Measurements from ENCODE around the gene PPM1K. TPM values are rescaled to one million over a fixed set of nuclear protein-coding genes. Genes with fewer than 3 reads are reported as not detected.
A peak's percentile ranks its signal among the peaks of the same experiment; 100 is the strongest.
"Not testable (repeated sequence)": the region's sequence is repeated elsewhere in the genome, so short reads cannot be mapped to it uniquely, and the experiment has no call there.

Gene PPM1K
- 45.9 and 49.2 TPM in 2 replicates for total RNA-seq
- polyA plus RNA-seq (2012) = 12.3 TPM

GRCh38 chr4:88284439-88285234, at the start of gene PPM1K:
Gene PPM1K (minus strand): TSS chr4:88284561. CDS start chr4:88278583, 5,978 bp downstream.
- DNase-seq (ENCODE audit: low read depth) = peak; percentile 99

- DNase-seq (ENCODE audit: low read depth) = no peak
Measured at GRCh38 chr4:88333741-88334405, 49.5 kb upstream of the PPM1K start.

DNA sequence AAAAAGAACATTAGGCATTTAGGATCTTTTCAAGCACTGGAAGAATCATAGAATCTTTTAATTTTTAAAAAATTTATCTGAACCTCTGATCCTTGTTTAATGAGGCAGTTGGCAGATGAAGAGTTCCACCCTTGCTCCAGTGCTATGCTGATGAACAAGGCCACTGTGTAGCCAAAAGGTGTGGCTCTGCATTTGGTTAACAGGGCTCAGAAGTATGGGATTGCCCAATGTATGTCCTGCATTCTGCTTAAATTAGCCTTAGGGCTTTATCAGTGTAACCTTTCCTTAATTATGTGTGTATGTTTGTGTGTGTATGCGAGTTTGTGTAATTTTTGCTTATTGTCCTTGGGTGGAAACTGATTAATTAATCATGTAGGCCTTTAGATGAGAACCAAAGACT, 43.3 kb upstream of the PPM1K start:
- no peak for DNase-seq (ENCODE audit: low read depth)

- DNase-seq (ENCODE audit: low read depth) = peak; percentile 70
Measured at GRCh38 chr4:88320780-88321373, 36.5 kb upstream of the PPM1K start.

DNA sequence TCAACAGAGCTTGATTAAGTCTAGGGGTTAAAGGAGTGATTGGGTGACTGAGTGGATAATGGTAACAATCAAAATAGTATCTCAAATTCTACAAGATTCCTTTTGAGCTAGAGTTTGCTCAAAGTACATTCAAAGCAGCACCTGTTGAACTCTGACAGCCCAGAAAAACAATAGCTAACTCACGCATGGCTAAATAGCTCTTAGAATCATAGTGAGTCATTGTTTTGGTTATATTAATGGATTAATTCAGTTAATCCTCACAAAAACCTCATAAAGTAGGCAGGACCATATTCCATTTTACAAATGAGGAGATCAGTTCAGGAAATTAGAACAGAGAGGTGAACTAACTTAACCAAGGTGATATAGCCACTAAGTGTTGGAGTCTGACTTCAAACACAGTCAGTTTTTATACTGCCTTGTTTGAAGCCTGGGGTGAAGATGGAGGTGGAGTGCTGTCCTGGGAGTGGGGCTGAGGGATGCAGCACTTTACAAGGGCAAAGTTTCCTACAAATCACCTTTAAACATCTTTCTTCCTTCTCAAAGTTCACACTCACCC, 35.9 kb upstream of the PPM1K start:
- peak; percentile 63 for DNase-seq (ENCODE audit: low read depth)

DNA sequence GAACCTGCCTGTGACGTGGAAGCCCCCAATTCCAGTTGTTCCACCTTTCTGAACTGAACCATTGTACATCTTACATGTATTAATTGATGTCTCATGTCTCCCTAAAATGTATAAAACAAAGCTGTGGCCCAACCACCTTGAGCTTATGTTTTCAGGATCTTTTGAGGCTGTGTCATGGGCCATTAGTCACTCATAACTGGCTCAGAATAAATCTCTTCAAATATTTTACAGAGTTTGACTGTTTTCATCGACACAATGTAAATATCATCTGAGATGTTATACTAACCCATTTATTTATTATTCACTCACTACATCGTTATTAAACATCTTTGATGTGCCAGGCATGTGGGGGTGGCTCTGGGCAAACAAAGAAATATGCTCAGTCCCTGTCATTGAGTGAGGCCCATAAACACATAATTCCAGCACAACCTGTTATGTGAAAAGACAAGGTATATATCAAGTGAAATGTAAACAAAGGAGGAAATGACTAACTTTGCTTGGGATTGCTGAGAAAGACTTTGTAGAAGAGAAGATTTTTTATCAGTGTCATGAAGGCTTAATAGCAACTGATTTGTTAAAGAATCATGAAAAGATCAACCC, 34.5 kb upstream of the PPM1K start:
- peak; percentile 8 for DNase-seq (ENCODE audit: low read depth)

DNA sequence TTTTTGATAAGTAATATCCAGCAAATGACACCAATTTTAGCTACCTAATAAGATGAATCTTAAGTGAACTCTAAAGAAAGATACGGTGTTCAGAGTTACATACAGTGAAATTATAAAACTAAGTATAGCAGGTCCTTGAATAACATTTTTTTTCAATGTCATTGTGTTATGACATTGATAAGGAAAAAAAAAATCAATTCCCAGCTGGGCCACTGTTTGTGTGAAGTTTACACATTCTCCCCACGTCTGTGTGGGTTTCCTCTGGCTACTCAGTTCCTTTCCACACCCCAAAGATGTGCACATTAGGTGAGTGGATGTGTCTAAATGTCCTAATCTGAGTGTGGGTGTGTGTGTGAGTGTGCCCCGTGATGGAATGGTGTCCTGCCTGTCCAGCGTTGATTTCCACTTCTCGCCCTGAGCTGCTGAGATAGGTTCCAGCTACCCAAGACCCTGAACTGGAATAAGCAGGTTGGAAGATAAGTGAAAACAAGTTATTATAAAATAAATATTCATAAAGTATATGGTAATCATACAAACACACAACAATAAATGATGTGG, 31.2 kb upstream of the PPM1K start:
- no peak for DNase-seq (ENCODE audit: low read depth)

DNA sequence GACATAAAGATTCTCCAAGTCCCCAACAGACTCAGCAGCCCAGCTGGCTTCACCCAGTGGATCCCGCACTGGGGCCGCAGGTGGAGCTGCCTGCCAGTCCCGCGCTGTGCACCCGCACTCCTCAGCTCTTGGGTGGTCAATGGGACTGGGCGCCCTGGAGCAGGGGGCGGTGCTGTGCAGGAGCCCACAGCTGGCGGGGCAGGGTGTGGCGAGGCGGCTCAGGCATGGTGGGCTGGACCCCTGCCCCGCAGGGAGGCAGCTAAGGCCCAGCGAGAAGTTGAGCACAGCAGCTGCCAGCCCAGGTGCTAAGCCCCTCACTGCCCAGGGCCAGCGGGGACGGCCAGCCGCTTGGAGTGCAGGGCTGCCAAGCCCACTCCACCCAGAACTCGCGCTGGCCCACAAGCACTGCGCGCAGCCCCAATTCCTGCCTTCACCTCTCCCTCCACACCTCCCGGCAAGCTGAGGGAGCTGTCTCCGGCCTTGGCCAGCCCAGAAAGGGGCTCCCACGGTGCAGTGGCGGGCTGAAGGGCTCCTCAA, 28.8 kb upstream of the PPM1K start:
- not testable (repeated sequence) for DNase-seq (ENCODE audit: low read depth)

DNA sequence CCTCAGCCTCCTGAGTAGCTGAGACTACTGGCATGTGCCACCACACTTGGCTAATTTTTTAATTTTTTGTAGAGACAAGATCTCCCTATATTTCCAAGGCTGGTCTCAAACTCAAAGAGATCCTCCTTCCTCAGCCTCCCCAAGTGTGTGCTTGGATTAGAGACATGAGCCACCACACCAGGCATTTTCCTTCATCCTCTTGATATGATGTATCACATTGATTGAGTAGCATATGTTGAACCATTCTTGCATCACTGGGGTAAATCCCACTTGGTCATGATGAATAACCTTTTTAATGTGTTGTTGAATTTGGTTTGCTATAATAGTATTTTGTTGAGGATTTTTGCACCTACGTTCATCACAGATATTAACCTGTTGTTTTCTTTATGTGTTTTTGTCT, 24.2 kb upstream of the PPM1K start:
- no peak for DNase-seq (ENCODE audit: low read depth)

- DNase-seq (ENCODE audit: low read depth) = peak; percentile 20
Measured at GRCh38 chr4:88297725-88298454, 13.5 kb upstream of the PPM1K start.

- no peak for DNase-seq (ENCODE audit: low read depth)
Measured at GRCh38 chr4:88297212-88297516, 12.8 kb upstream of the PPM1K start.

DNA sequence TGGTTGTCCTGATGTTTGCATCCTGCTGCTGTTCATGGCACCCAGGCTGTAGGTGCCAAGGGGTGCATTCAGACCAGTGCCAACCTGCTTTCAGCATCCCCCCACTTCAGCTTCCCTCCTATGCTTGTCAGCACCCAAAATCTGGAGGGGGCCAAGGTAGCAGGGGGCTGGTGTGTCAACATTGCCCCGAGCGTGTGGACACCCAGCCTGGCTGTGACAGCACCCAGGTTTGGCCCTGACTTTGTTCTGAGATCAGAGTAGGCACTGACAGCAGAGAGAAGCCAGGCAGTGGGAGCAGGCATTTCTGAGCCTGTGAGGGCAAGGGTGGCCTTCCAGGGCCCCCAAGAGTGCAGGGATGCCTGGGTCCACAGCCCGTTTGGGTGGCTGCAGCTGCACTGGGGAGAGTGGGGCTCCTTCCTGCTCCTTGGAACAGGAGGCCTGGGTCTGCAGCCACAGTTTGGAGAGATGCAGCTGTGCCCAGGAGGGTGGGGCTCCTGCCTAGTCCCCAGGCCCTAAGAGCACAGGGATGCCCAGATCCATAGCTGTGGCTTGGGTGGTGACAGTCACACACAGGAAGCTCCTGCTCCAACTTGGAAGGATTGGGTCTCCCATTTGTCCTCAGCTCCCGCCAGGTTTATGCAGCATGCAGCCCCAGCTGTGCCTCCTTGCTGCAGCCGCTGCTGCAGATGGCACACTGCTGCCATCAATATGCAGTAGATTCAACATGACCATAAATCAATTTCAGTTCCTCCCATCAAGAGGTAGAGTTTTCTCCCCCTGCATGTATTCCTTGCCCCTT, 12.3 kb upstream of the PPM1K start:
- DNase-seq (ENCODE audit: low read depth) = no peak

GRCh38 chr4:88295656-88296055, 11.3 kb upstream of the PPM1K start:
- DNase-seq (ENCODE audit: low read depth) = no peak

GRCh38 chr4:88291003-88291402, 6.6 kb upstream of the PPM1K start:
- DNase-seq (ENCODE audit: low read depth) = no peak

- peak; percentile 60 for DNase-seq (ENCODE audit: low read depth)
Measured at GRCh38 chr4:88286897-88287296, 2.5 kb upstream of the PPM1K start.

DNA sequence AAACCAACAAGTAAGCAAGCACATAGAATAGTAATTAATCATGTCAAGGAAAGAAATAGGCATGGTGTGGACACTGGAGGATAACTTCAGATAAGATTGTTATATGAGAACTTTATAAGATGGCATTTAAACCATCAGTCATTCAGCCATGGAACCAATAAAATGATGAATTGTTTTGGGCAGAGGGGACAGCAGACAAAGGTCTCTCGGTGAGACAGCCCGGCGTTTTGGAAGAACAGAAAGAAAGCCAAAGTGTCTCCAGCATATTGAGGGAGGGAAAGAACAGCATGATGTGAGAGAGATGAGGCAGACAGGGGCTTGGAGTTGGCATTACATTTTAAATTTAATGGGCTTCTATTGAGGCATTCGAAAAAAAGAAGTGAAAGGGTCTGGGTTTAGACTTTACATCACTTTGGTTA, 883 bp upstream of the PPM1K start:
- DNase-seq (ENCODE audit: low read depth) = no peak

GRCh38 chr4:88283661-88284438, 511 bp downstream of the PPM1K start:
- DNase-seq (ENCODE audit: low read depth) = peak; percentile 74

DNA sequence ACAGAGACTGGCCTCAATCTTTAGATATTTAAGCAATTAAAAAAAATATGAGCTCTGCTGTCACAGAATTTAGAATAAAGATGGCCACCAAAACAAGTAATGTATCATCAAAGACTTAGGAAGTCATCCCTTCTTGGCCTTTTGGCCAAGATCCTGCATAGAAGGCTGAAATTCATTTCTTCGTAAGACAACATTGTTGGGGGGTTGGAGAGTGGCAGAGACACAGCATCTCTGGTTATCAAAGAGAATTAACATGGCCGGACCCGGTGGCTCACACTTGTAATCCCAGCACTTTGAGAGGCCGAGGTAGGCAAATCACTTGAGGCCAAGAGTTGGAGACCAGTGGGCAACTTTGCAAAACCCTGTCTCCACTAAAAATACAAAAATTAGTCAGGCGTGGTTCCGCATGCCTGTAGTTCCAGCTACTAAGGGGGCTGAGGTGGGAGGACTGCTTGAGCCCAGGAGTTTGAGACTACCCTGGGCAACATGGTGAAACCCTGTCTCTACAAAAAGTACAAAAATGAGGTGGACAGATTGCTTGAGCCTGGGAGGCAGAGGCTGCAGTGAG, 4.0 kb downstream of the PPM1K start:
- no peak for DNase-seq (ENCODE audit: low read depth)
